ENCODE measurements around the gene WDR55. TPM values are rescaled to one million over a fixed set of nuclear protein-coding genes. Genes with fewer than 3 reads are reported as not detected.
"Not testable (repeated sequence)": the region's sequence is repeated elsewhere in the genome, so short reads cannot be mapped to it uniquely, and the experiment has no call there.

Gene WDR55
- total RNA-seq, 1 donor from 2014 or later: 20.5 TPM

DNA sequence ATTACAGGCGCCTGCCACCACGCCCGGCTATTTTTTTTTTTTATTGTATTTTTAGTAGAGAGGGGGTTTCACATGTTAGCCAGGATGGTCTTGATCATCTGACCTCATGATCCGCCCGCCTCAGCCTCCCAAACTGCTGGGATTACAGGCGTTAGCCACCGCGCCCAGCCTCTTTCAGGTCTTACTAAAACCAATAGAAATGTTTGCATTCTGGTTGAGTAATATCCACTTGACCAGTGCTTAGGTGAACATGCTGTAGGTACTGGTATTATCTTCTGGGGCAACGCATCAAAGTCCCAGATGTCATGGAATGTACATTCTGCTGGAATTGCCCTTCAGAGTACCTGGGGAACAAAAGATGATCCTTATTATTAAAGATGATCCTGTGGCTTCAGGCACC lies 44.1 kb downstream of the WDR55 start:
- not testable (repeated sequence) for DNase-seq (ENCODE audit: low read depth)

DNA sequence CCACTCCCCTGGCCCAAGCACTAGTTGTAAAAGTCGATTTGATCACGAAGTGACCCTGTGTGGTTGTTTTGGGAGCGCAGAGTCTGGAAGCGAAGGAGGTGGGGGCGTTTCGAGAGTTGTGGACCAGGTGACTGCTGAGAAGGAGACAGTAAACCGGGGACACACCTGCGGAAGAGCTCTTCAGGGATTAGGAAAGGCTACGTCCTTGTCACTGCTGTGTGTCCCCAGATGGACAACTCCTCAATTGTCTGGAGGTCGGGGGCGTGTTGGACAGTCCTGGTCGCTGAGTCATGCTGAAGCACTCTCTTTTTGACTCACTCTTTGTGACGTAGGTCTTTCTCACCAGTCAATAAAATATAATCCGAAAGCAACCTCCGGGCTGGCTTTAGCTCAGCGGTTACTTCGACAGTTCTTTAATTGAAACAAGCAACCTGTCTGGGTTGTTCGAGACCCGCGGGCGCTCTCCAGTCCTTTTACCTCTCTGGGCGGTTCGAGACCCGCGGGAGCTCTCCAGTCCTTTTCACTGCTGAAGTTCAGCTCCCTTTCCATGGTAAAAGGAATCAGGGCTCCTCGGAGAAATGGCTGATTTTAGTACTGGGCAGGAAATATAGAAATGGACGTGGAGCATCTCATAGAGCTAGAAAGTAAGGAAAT lies 46.3 kb downstream of the WDR55 start:
- peak; percentile 98 for DNase-seq (ENCODE audit: low read depth)

- DNase-seq (ENCODE audit: low read depth): no peak
Observed at GRCh38 chr5:140711794-140712193, 47.1 kb downstream of the WDR55 start.

- DNase-seq (ENCODE audit: low read depth): no peak
Observed at GRCh38 chr5:140713562-140714094, 48.9 kb downstream of the WDR55 start.

- not testable (repeated sequence) for DNase-seq (ENCODE audit: low read depth)
Observed at GRCh38 chr5:140716238-140716637, 51.5 kb downstream of the WDR55 start.

DNA sequence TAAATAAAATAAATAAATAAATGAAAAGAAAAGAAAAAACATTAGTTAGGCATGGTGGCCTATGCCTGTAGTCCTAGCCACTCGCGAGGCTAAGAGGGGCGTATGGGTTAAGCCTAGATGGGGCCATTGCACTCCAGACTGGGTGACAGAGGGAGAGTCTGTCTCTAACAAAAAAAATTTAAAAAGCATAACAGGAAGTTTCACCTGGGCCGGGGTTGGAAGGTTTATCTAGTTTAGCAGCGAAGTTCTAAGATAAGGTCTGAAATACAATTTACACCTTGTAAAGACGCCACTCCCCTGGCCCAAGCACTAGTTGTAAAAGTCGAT lies 53.5 kb downstream of the WDR55 start:
- DNase-seq (ENCODE audit: low read depth): no peak

DNA sequence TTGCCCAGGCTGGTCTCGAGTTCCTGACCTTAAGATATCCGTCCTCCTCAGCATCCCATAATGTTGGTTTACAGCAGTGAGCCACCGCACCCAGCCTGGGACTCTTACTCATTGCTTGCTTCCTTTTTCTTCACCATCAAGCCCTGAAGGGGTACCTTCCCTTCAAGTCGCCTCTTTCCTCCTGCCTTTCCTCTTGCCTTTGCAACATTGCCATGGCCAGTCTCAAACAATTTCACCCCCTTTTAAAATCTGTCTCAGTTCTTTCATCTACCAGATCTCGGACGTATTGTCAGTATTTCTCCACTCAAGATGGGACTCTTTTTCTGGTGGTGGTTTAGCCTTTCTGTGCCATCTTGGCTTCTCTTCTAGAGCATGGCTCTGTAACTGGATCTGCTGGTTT lies 56.0 kb downstream of the WDR55 start:
- not testable (repeated sequence) for DNase-seq (ENCODE audit: low read depth)

- DNase-seq (ENCODE audit: low read depth): not testable (repeated sequence)
Observed at GRCh38 chr5:140721395-140721794, 56.7 kb downstream of the WDR55 start.

Small RNA genes lying within 50 kb of the gene (microRNA-seq; reads per million reads assigned to microRNA genes)
- gene MIR3655: not detected

Other genes with a start within 250 kb of the WDR55 start
- not detected in 2 replicates for gene EIF4EBP3, start 117.2 kb upstream of the WDR55 start, total RNA-seq
- gene SRA1, start 107.4 kb upstream of the WDR55 start, total RNA-seq: 38.5 and 44.9 TPM in 2 replicates
- 22.9 and 23.2 TPM in 2 replicates for gene APBB3, start 100.3 kb upstream of the WDR55 start, total RNA-seq
- 40.0 and 40.5 TPM in 2 replicates for gene SLC35A4, start 100.1 kb upstream of the WDR55 start, total RNA-seq
- gene CD14, start 31.7 kb upstream of the WDR55 start, total RNA-seq: 0.21 and 0.64 TPM in 2 replicates
- gene TMCO6, start 25.5 kb upstream of the WDR55 start, total RNA-seq: 5.3 and 8.1 TPM in 2 replicates
- gene NDUFA2, start 17.3 kb upstream of the WDR55 start, total RNA-seq: 46.7 and 51.4 TPM in 2 replicates
- gene IK, start 17.1 kb upstream of the WDR55 start, total RNA-seq: 105 and 121 TPM in 2 replicates
- gene DND1, start 8.7 kb downstream of the WDR55 start, total RNA-seq: 0.52 and 1.0 TPM in 2 replicates
- gene HARS1, start 26.5 kb downstream of the WDR55 start, total RNA-seq: 49.4 and 52.5 TPM in 2 replicates
- gene HARS2, start 26.6 kb downstream of the WDR55 start, total RNA-seq: 24.4 and 30.9 TPM in 2 replicates
- gene ZMAT2, start 35.5 kb downstream of the WDR55 start, total RNA-seq: 46.7 and 61.3 TPM in 2 replicates
- gene PCDHA1, start 121.2 kb downstream of the WDR55 start, total RNA-seq: 0.10 TPM in 1 of 2 replicates, not detected in the other
- 0.36 TPM in 1 of 2 replicates, not detected in the other for gene PCDHA2, start 129.9 kb downstream of the WDR55 start, total RNA-seq
- 0.16 TPM in 2 replicates for gene PCDHA3, start 136.2 kb downstream of the WDR55 start, total RNA-seq
- 1.2 and 1.4 TPM in 2 replicates for gene PCDHA4, start 142.2 kb downstream of the WDR55 start, total RNA-seq
- gene PCDHA5, start 156.7 kb downstream of the WDR55 start, total RNA-seq: 0.03 and 0.05 TPM in 2 replicates
- gene PCDHA6, start 163.1 kb downstream of the WDR55 start, total RNA-seq: 0.11 TPM in 1 of 2 replicates, not detected in the other
- 0.36 and 0.48 TPM in 2 replicates for gene PCDHA7, start 169.4 kb downstream of the WDR55 start, total RNA-seq
- gene PCDHA8, start 176.3 kb downstream of the WDR55 start, total RNA-seq: not detected in 2 replicates
- gene PCDHA9, start 183.5 kb downstream of the WDR55 start, total RNA-seq: under 0.01 and 0.03 TPM in 2 replicates
- 0.03 and 0.05 TPM in 2 replicates for gene PCDHA10, start 191.0 kb downstream of the WDR55 start, total RNA-seq
- 0.13 and 0.26 TPM in 2 replicates for gene PCDHA11, start 204.1 kb downstream of the WDR55 start, total RNA-seq
- 0.03 and 0.16 TPM in 2 replicates for gene PCDHA12, start 210.4 kb downstream of the WDR55 start, total RNA-seq
- 0.05 TPM in 1 of 2 replicates, not detected in the other for gene PCDHA13, start 217.2 kb downstream of the WDR55 start, total RNA-seq

Data from myocyte (in vitro differentiated cells).